ENCODE data around the gene SLC49A3.
"Not testable (repeated sequence)": the region's sequence is repeated elsewhere in the genome, so short reads cannot be mapped to it uniquely, and the experiment has no call there.

Gene SLC49A3

GRCh38 chr4:703336-704197 lies 14.6 kb upstream of the SLC49A3 start:
- no peak for DNase-seq (ENCODE audit: low read depth in 2 of 2)

- DNase-seq (ENCODE audit: low read depth in 2 of 2) = no peak
These were observed 13.7 kb upstream of the SLC49A3 start for GRCh38 chr4:702618-703048.

GRCh38 chr4:700587-701264 lies 11.8 kb upstream of the SLC49A3 start:
- DNase-seq (ENCODE audit: low read depth in 2 of 2) = no peak

- DNase-seq (ENCODE audit: low read depth in 2 of 2) = no peak
These were observed 11.0 kb upstream of the SLC49A3 start for GRCh38 chr4:699816-700580.

DNA sequence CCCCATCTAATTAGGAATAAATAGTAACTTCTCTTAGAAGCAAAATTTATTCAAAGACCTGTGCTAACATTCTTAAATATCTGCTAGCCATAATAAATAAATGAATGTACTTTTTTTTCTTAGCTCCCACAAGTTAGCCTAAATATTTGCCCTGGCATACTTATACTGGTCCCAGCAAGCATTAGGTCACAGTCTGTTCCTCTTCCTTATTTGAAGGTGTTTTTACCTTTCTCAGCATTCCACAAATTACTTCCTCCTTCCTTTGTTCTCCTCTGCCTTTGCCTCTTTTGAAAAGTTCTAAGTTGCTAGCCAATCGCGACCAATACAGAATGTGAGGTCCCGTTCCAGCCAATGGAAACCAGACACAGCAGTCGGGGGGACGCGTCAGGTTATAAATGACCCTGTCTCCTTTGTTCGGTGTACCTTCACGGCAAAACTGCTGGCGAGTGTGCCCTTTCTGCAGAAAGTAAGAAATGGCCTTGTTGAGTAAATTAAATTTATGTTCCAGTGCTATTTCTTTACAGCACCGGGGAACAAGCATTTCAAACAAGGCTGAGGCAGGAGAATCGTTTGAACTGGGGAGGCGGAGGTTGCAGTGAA lies 5.5 kb upstream of the SLC49A3 start:
- not testable (repeated sequence) for DNase-seq (ENCODE audit: low read depth in 2 of 2)

- no peak for DNase-seq (ENCODE audit: low read depth in 2 of 2)
These were observed 4.0 kb upstream of the SLC49A3 start for GRCh38 chr4:692771-693554.

DNA sequence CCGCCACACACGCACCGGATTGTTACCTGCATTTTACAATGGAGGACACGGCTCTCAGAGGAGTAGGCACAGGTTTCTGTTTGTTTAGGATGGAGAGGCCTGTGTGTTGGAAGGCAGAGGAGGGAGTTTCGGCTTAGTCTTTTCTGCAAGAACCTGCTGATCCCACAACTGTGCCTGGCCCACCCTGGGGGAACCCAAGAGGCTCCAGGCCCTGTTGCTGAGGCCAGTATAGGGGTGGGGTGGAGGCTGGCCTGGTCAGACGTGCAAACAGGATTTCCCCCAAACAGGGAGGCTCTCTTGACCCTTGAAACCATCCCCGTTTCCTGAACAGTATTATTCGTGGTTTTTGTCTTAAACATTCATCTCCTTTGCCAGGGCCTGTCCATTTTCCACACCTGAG lies 772 bp upstream of the SLC49A3 start:
- DNase-seq (ENCODE audit: low read depth in 2 of 2) = no peak

DNA sequence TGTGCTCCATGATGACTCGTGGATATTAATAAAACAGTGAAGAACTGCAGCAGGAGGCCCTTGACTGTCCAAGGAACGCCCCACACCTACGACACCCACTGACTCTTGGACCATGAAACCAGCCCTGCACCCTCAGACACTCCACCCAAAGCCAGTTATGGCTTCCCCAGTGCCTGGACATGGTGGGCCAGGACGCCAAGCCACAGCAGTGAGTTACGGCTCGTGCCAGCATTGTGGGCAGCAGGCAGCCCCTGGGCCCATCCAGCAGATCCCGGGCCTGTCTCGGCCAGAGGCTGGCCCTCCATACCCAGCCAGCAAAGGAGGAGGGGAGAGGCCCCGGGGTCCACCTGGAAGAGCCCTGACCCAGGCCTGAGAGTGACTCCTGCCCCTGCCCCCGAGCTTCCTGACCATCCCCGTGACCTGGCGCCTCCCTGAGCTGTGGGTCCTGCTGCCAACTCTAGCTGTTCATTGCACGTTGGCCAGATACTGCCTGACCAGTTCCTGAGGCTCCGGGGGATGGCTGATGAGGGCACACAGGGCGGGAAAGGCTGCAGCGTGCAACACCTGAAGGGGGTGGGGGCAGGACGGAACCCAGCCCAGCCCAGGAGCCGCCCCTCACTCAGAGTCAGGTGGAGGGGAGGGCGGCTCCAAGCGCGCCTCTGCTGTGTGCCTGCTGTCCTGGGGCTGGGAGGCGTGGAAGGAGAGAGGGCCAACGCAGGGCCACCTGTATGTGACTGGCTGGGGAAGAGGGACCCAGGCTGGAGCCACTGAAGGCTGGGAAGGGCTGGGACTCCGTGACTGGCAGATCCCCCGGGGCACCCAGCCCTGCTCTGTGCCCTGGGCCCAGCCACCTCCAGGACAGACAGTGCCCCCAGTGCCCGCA lies 739 bp downstream of the SLC49A3 start:
- no peak for DNase-seq (ENCODE audit: low read depth in 2 of 2)

- no peak for DNase-seq (ENCODE audit: low read depth in 2 of 2)
These were observed 1.6 kb downstream of the SLC49A3 start for GRCh38 chr4:687048-687970.

GRCh38 chr4:686413-687040 lies 2.4 kb downstream of the SLC49A3 start:
- DNase-seq (ENCODE audit: low read depth in 2 of 2) = no peak

DNA sequence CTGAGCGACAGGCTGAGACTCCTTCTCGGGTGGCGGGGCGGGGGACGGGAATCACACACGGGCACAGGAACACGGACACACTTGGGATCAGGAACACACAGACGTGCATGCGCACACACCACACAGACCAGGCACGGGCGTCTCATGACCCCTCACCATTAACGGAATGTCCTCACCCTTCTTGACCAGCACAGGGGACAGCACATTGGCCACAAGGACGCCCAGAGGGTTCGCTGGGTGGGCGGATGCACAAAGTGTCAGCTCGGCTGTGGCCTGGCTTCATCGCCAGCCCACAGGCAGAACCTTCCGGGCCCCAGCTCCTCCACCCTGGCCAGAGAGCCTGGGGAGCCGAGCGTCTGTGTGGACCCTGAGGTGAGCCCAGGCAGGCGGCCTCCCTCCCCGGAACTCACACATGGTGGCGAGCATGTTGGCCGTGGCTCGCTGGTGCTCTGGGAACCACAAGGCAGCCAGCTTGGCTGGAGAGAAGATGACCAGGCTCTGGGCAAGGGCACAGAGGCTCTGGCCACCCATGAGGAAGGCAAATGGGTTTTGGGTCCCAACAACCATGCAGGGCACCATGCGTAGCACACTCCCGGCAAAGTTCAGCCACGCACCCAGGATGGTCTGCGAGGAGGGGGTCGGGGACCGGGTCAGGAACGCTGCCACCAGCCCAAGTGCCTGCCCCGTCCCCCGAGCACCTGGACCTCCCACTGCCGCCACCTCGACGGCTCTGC lies 3.1 kb downstream of the SLC49A3 start:
- DNase-seq (ENCODE audit: low read depth in 2 of 2) = no peak

GRCh38 chr4:684623-685327 lies 4.2 kb downstream of the SLC49A3 start:
- DNase-seq (ENCODE audit: low read depth in 2 of 2) = no peak

DNA sequence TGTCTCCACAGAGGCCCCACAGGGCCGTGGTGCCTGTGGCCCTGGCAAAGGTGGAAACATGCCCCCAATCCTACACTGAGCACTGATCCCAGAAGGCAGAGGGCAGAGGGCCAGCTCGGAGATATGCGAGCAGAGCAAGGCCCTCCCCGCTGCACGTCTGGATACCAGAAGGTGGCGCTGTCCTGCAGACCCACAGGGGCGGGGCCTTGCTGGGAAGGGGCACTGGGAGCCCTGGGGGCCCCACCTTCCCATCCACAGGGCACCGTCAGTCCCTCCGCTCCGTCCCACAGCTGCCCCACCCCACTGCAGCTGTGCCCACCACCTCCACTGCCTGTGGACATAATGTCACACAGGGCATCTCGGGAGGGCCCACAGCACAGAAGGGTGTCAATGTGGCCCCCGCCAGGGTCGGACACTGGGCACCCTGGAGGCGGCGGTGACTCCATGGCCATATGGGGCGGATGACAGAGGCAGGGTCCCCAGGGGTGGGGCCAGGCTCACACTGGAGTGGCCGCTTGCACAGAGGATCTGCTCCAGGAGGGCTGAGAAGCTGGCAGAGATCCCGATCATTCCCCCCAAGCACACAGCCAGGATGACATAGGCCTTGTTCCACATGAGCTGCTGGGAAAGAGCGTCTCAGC lies 4.8 kb downstream of the SLC49A3 start:
- DNase-seq (ENCODE audit: low read depth in 2 of 2) = no peak

DNA sequence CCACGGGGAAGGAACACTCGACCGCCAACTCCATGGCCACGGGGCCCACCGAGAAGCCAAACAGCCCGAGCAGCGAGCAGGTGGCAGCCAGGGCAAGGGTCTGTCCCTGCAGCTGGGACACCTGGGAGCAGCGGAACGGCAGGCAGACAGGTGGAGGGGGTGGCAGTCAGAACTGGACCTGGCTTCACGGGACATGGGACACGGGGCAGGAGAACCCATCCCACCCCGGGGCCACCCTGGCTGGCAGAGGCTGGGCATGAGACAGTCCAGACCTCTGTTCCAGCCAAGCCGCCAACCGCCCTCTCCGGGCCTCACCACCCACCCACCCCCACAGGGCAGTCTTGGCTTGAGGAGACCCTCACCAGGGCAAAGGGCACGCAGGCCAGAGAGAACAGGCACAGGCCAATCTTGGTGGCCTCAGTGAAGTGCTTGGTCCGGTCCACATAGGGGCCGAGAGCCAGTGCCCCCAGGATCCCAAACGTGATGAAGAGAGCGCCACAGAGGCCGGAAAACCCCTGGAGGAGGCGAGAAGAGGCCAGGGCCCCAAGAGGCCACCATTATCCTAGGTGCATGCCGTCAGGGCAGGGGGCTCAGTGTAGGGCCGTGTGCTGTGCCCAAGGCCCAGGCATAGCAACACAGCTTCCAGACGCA lies 5.6 kb downstream of the SLC49A3 start:
- no peak for DNase-seq (ENCODE audit: low read depth in 2 of 2)

- DNase-seq (ENCODE audit: low read depth in 2 of 2) = no peak
These were observed 6.3 kb downstream of the SLC49A3 start for GRCh38 chr4:682490-683172.
